Effector CD4-positive, alpha-beta T cell (primary cell): ENCODE measurements around the gene TRMT6.

ENCODE experiments used
- DNase-seq: peaks from one replicate; pipeline ENCODE4 v3.0.0-alpha.2; 2020

The TRMT6 gene

GRCh38 chr20:5945963-5946362 lies 4.4 kb downstream of the TRMT6 start:
- DNase-seq: no peak

GRCh38 chr20:5938456-5939029 lies 11.8 kb downstream of the TRMT6 start:
- DNase-seq: no peak

GRCh38 chr20:5936238-5936637 lies 14.1 kb downstream of the TRMT6 start:
- no peak for DNase-seq

- DNase-seq: no peak
These were observed 14.9 kb downstream of the TRMT6 start for GRCh38 chr20:5935384-5935783.

GRCh38 chr20:5933802-5934436 lies 16.4 kb downstream of the TRMT6 start:
- no peak for DNase-seq

GRCh38 chr20:5932796-5933195 lies 17.5 kb downstream of the TRMT6 start:
- no peak for DNase-seq

GRCh38 chr20:5931411-5931810 lies 18.9 kb downstream of the TRMT6 start:
- no peak for DNase-seq

- DNase-seq: no peak
These were observed 21.3 kb downstream of the TRMT6 start for GRCh38 chr20:5928836-5929715.

GRCh38 chr20:5927749-5928462 lies 22.4 kb downstream of the TRMT6 start:
- no peak for DNase-seq

GRCh38 chr20:5925551-5925950 lies 24.8 kb downstream of the TRMT6 start:
- no peak for DNase-seq

- no peak for DNase-seq
These were observed 26.8 kb downstream of the TRMT6 start for GRCh38 chr20:5923493-5923892.

- no peak for DNase-seq
These were observed 29.8 kb downstream of the TRMT6 start for GRCh38 chr20:5920581-5920980.

GRCh38 chr20:5919626-5920544 lies 30.4 kb downstream of the TRMT6 start:
- DNase-seq: no peak

- DNase-seq: peak; percentile 14
These were observed 31.3 kb downstream of the TRMT6 start for GRCh38 chr20:5918856-5919625.

GRCh38 chr20:5914859-5915258 lies 35.5 kb downstream of the TRMT6 start:
- DNase-seq: no peak

GRCh38 chr20:5913166-5913565 lies 37.2 kb downstream of the TRMT6 start:
- DNase-seq: no peak

GRCh38 chr20:5910186-5910585 lies 40.1 kb downstream of the TRMT6 start:
- DNase-seq: no peak

GRCh38 chr20:5908981-5909380 lies 41.4 kb downstream of the TRMT6 start:
- DNase-seq: no peak

GRCh38 chr20:5900908-5901307 lies 49.4 kb downstream of the TRMT6 start:
- DNase-seq: no peak

- DNase-seq: no peak
These were observed 50.9 kb downstream of the TRMT6 start for GRCh38 chr20:5899444-5899843.

GRCh38 chr20:5895626-5896025 lies 54.7 kb downstream of the TRMT6 start:
- no peak for DNase-seq
